NCI-H82 (cell line): ENCODE data around the gene ASTN2.

ENCODE experiments used
- DNase-seq: peaks from one replicate; lab custom pipeline; 2025; lab: John Stamatoyannopoulos, UW

The ASTN2 gene

DNA sequence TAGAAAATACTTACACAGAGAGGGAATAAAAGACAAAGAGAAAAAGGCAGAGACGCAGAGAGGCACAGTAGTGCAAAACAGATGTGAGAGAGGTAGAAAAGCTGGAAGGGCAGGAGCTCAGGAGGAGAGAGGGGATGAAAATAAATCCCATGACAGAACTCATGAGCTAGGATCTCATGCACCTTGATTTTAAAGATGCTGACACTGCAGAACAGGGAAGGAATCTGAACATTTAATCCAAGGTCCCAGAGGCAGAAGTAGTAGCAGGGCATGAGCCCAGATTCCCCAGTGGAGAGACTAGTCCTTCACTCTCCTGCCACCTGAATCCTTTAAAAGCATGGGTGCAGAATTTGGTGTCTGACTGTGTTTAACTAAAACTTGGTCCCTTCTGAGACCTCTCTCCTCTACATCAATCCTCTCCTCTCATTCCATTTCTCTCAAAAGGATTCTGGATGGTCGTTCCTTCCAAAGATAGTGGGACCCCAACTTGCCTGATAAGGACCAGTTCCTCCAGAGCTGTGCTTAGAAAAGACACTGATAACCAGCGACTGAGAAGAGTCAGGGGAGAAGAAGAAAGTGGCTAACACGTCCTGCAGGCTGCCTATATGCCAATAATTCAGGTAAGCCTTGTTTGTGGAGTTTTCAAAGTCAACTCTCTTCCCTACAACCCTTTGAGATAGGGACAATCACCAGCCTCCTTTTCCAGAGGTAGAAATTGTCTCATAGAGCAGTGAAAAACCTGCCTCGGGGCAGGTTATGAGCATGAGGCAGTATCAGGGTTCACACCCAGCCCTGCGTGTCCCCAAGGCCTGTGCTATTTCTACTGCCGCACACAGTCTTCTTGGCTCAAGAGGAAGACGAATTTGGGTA is 931.0 kb downstream of the ASTN2 start:
- no peak for DNase-seq

GRCh38 chr9:116482740-116483139 is 932.1 kb downstream of the ASTN2 start:
- DNase-seq: no peak

- peak; percentile 47 for DNase-seq
Measured at GRCh38 chr9:116480700-116481099, 934.2 kb downstream of the ASTN2 start.

GRCh38 chr9:116479967-116480366 is 934.9 kb downstream of the ASTN2 start:
- no peak for DNase-seq

DNA sequence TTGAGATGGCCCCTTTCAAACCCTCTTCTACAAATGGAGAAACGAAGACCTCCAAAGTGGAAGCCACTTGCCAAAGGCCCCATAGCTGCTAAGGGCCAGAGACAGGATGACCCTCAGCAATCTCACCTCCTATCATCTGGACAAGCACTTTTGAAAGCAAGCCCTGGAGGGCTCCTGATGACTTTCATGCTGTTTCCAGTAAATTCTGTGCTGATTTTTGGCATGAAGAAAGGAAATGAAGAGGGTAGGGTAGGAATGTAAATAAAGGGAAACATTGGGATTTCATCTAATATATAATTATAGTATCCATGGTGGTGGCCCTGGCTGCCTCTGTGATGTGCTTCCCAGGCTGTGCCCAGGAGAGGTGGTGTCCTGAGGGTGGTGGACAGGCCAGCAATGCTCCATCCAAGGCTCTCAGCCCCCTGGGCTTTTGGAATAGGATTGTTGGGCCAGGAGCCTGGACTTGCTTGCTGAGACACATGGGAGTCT is 935.8 kb downstream of the ASTN2 start:
- no peak for DNase-seq

- no peak for DNase-seq
Measured at GRCh38 chr9:116477584-116478141, 937.2 kb downstream of the ASTN2 start.

GRCh38 chr9:116476935-116477381 is 937.9 kb downstream of the ASTN2 start:
- no peak for DNase-seq

DNA sequence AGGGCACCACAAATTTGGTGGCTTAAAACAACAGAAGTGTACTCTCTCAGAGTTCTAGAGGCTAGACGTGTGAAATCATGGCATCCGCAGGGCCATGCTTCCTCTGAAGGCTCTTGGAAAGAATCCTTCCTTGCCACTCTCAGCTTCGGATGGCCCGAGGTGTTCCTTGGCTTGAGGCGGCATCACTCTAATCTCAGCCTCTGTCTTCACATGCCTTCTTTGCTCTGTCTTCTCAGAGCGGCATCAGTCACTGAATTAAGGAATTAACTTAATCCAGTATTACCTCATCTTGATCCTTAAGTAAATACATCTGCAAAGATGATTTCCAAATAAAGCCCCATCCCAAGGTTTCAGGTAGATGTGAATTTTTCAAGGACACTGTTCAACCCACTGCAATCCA is 938.9 kb downstream of the ASTN2 start:
- peak; percentile 61 for DNase-seq

GRCh38 chr9:116475201-116475600 is 939.7 kb downstream of the ASTN2 start:
- DNase-seq: no peak

- DNase-seq: no peak
Measured at GRCh38 chr9:116471944-116472506, 942.8 kb downstream of the ASTN2 start.

- DNase-seq: no peak
Measured at GRCh38 chr9:116471093-116471906, 943.6 kb downstream of the ASTN2 start.

DNA sequence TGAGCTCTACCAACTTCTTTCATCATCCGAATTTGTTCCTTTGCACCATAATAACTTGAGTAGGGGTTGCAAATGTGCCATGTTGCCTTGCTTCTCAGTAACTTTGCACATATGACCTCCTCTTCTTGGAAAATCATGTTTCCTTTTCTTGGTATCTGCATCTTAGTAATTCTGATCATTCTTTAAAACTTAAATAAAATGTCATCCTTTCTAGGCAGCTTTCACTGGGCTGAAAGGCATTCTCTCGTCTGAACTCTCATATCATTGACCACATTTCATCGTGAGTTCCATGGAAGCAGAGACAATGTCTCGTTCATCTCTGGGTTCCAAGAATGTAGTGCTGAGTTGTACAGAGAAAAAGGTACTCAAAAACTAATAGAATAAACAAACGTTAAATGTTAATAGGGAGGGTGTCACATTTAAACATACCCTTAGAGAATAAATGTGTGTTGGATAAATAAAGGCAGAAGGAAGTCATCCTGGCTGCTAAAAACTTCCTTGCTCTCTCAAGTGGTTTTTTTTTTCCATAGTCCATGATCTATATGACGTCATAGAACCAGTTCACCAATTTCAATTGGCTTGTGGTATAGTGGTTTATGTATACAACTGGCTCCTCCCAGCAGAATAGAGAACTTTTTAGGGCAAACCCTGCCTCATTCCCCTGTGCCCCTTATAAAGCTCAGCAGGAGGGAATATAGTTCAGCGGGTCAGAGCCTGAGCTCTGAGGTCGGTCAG is 945.9 kb downstream of the ASTN2 start:
- DNase-seq: no peak

GRCh38 chr9:116468369-116468768 is 946.5 kb downstream of the ASTN2 start:
- DNase-seq: peak; percentile 53

- DNase-seq: no peak
Measured at GRCh38 chr9:116467740-116468351, 947.0 kb downstream of the ASTN2 start.

- no peak for DNase-seq
Measured at GRCh38 chr9:116466271-116467235, 948.3 kb downstream of the ASTN2 start.

- no peak for DNase-seq
Measured at GRCh38 chr9:116465576-116466270, 949.1 kb downstream of the ASTN2 start.

GRCh38 chr9:116464987-116465571 is 949.8 kb downstream of the ASTN2 start:
- no peak for DNase-seq

GRCh38 chr9:116464423-116464822 is 950.4 kb downstream of the ASTN2 start:
- DNase-seq: no peak

DNA sequence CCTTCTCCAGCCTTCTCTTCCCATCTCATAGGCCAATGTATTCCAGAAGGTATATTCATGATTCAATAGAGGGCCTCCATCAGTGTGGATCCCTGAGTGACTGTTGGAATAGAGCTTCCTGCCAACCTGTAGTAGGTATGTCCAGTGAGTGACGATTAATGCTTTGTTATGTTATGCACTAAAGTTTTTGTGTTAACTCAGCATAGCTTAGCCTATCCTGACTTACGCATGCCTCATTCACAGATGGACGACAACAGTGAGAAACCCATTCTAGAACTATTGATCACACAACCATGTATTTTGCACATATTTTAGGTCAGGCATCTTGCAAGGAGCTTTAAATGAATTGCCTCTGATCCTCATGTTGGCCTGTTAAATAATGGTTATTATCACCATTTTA is 953.2 kb downstream of the ASTN2 start:
- DNase-seq: no peak
